GM18517 (cell line): ENCODE measurements around the gene OR5L2.
"Not testable (repeated sequence)": the region's sequence is repeated elsewhere in the genome, so short reads cannot be mapped to it uniquely, and the experiment has no call there.

ENCODE experiments used
- ATAC-seq: cut with Tn5 transposase; IDR thresholded peaks from one replicate; pipeline ENCODE4 v1.9.1; 2021; ENCODE audit warnings: mild to moderate bottlenecking, moderate library complexity; ENCODE audit not compliant: unreplicated experiment

The OR5L2 gene

GRCh38 chr11:55826919-55827318 lies at the start of gene OR5L2:
OR5L2 (plus strand) TSS chr11:55827219; CDS start chr11:55827219, 0 bp downstream.
- ATAC-seq: no peak

- no peak for ATAC-seq
Measured at GRCh38 chr11:55791606-55792005, 35.4 kb upstream of the OR5L2 start.

- ATAC-seq: no peak
Measured at GRCh38 chr11:55793321-55793720, 33.7 kb upstream of the OR5L2 start.

GRCh38 chr11:55795256-55795655 lies 31.8 kb upstream of the OR5L2 start, which contains the start of gene OR5D14:
OR5D14 (plus strand) TSS chr11:55795556; CDS start chr11:55795556, 0 bp downstream.
- no peak for ATAC-seq

GRCh38 chr11:55806248-55806647 lies 20.8 kb upstream of the OR5L2 start:
- no peak for ATAC-seq

- no peak for ATAC-seq
Measured at GRCh38 chr11:55811067-55811466, 16.0 kb upstream of the OR5L2 start, which contains the start of gene OR5L1. OR5L1 (plus strand) TSS chr11:55811367; CDS start chr11:55811467, 100 bp downstream.

GRCh38 chr11:55819330-55819729 lies 7.7 kb upstream of the OR5L2 start, which contains the start of gene OR5D18:
OR5D18 (plus strand) TSS chr11:55819630; CDS start chr11:55819630, 0 bp downstream.
- ATAC-seq: no peak

GRCh38 chr11:55838452-55838851 lies 11.4 kb downstream of the OR5L2 start, which contains the start of gene OR5D16:
OR5D16 (plus strand) TSS chr11:55838752; CDS start chr11:55838752, 0 bp downstream.
- ATAC-seq: no peak

GRCh38 chr11:55847453-55847852 lies 20.4 kb downstream of the OR5L2 start:
- no peak for ATAC-seq

- ATAC-seq: no peak
Measured at GRCh38 chr11:55849037-55849436, 22.0 kb downstream of the OR5L2 start.

- no peak for ATAC-seq
Measured at GRCh38 chr11:55852141-55852540, 25.1 kb downstream of the OR5L2 start.

GRCh38 chr11:55854704-55855103 lies 27.7 kb downstream of the OR5L2 start:
- no peak for ATAC-seq

GRCh38 chr11:55867354-55867753 lies 40.3 kb downstream of the OR5L2 start:
- ATAC-seq: not testable (repeated sequence)

GRCh38 chr11:55872731-55873130 lies 45.7 kb downstream of the OR5L2 start:
- ATAC-seq: not testable (repeated sequence)

- ATAC-seq: not testable (repeated sequence)
Measured at GRCh38 chr11:55873146-55873545, 46.1 kb downstream of the OR5L2 start.
